DMS 273 (cell line): ENCODE results near the gene ETFDH.
"Not testable (repeated sequence)": the region's sequence is repeated elsewhere in the genome, so short reads cannot be mapped to it uniquely, and the experiment has no call there.

Experiments used
- DNase-seq: peaks from one replicate; lab custom pipeline; 2025; ENCODE audit not compliant: unreplicated experiment; lab: John Stamatoyannopoulos, UW

Gene ETFDH

DNA sequence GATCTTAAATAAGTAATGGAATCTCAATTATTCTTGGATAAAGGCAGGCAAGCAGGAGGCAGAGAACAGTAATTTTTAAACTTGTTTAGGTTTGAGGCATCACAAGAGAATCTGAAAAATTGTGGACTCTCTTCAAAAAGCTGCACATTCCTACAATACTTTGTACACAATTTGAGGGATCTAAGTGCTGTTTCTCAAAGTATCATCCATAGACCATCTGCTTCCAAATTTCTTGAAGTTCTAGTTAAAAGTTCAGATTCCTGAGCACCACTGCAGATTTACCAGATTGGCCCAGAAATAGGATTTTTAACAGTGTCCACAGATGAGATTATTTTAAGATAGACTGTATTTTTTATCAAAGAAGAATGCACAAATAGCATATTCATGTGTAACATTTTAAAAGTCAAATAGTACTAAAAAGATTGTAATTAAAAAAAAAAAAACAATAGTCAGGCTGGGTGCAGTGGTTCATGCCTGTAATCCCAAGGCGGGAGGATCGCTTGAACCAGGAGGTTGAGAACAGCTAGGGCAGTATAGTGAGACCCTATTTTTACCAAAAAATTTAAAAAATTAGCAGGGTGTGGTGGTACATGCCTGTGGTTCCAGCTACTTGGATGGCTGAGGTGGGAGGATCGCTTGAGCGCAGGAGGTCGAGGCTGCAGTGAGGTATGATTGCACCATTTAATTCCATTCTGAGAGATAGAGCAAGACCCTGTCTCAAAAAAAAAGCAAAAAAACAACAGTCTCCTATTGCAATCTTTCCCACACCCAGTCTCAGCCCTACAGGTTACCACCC lies 82.5 kb downstream of the ETFDH start:
- no peak for DNase-seq

GRCh38 chr4:158755819-158756218 lies 83.7 kb downstream of the ETFDH start:
- not testable (repeated sequence) for DNase-seq

- DNase-seq = no peak
Measured at GRCh38 chr4:158756588-158756987, 84.5 kb downstream of the ETFDH start.

- DNase-seq = no peak
Measured at GRCh38 chr4:158758142-158758541, 86.0 kb downstream of the ETFDH start.

DNA sequence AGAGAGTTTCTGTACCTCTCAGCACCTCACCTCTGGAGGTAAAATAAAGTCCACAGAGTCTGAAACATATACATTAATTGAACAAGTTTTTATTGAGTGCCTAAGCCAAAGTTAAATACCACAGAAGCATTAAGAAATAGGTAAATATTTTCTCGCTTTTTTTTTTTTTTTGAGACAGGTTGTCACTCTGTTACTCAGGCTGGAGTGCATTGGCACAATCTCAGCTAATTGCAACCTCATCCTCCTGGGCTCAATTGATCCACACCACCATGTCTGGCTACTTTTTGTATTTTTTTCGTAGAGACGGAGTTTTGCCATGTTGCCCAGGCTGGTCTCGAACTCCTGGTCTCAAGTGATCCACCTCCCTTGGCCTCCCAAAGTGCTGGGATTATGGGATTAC lies 86.6 kb downstream of the ETFDH start:
- DNase-seq = no peak
